Suprapubic skin (tissue), 4 donors: ENCODE data around the gene TIAM1. TPM values are rescaled to one million over a fixed set of nuclear protein-coding genes. Genes with fewer than 3 reads are reported as not detected.

Experiments used
- DNase-seq, 2 donors: peaks; one replicate each; pipeline ENCODE4 v3.0.0-alpha.2; 2019; ENCODE audit warnings: low spot score in 2 of 2
- H3K27ac ChIP-seq: fragments of 200-600 bp; sonication (generic); one replicate; pipeline ENCODE4 v1.5.1; 2019
- H3K27me3 ChIP-seq: fragments of 200-600 bp; sonication (generic); one replicate; pipeline ENCODE4 v1.5.1; 2019
- H3K36me3 ChIP-seq: fragments of 200-600 bp; sonication (generic); one replicate; pipeline ENCODE4 v1.5.1; 2019
- H3K4me1 ChIP-seq: fragments of 200-600 bp; sonication (generic); one replicate; pipeline ENCODE4 v1.5.1; 2019
- H3K4me3 ChIP-seq: fragments of 200-600 bp; sonication (generic); one replicate; pipeline ENCODE4 v1.5.1; 2019; ENCODE audit warnings: mild to moderate bottlenecking
- H3K9me3 ChIP-seq: fragments of 200-600 bp; sonication (generic); one replicate; pipeline ENCODE4 v1.5.1; 2019
- EP300 ChIP-seq: sonication (generic); formaldehyde crosslinking; IDR thresholded peaks from one replicate; pipeline ENCODE4 v1.6.1; 2017; ENCODE audit warnings: antibody characterized with exemption
- POLR2A ChIP-seq, 2 donors: fragments of 450-650 bp; IDR thresholded peaks; one replicate each; pipeline ENCODE4 v1.6.1; 2017; ENCODE audit warnings: antibody characterized with exemption in 2 of 2, mild to moderate bottlenecking in 2 of 2, moderate library complexity in 2 of 2
- POLR2AphosphoS5 ChIP-seq, 3 donors: sonication (generic); formaldehyde crosslinking; IDR thresholded peaks; one replicate each; pipeline ENCODE4 v1.6.1; 2017; ENCODE audit warnings: antibody characterized with exemption in 3 of 3
- WGBS: methylation state at CpG from one replicate; pipeline ENCODE4 v1.1.5; 2018; 5-methylcytosine and 5-hydroxymethylcytosine counted together
- total RNA-seq, 4 donors: library from RNA; depleted of rRNA; stranded (reverse); fragments of >200 nt; gene quantifications; one replicate each; pipeline ENCODE4 v1.1.0, GENCODE V29; 2016
- TF ChIP-seq, protein P1 (sequence below), 2 donors: fragments of 200-600 bp in 1 of 2; fragments of 450-650 bp in 1 of 2; sonication (generic) in 1 of 2; IDR thresholded peaks; one replicate each; pipeline ENCODE4 v1.5.1; 2016 to 2019; ENCODE audit warnings: antibody characterized with exemption in 2 of 2, mild to moderate bottlenecking in 1 of 2, moderate library complexity in 1 of 2

The TIAM1 gene
- total RNA-seq, 4 donors from 2014 or later = 71.9 to 135 (median 87.9) TPM

DNA sequence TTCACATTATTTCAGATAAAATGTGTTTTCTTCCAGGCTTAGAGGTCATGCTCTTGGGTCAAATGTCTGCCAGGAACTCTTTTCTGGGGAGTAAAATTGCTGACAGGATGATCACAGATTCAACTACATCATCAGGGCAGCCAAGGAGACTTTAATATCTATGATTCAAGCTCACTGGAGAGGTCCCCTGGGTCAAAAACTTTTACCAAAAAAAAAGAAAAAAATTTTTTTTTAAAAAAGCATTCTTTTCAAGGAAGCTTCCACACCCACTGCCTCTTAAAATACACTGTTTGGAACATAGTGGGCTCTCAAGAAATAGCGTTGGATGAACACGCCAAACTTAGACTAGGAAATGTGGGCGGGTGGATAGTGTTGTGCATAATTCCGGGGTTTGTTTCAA lies 81.3 kb downstream of the TIAM1 start:
- DNase-seq = no peak
- no peaks in the 10 kb centered on the region for H3K36me3 ChIP-seq
- no peak overlapping the region for H3K27ac ChIP-seq
- H3K4me3 ChIP-seq = no peak overlapping the region
- H3K4me1 ChIP-seq = no peaks in the 10 kb centered on the region
- no peaks in the 10 kb centered on the region for H3K9me3 ChIP-seq
- TF ChIP-seq POLR2A (IDR thresholded peaks at IDR 0.05) = no peak
- TF ChIP-seq POLR2AphosphoS5 (IDR thresholded peaks at IDR 0.05) = no peak
- no peak for TF ChIP-seq EP300
- TF ChIP-seq, protein P1, sequence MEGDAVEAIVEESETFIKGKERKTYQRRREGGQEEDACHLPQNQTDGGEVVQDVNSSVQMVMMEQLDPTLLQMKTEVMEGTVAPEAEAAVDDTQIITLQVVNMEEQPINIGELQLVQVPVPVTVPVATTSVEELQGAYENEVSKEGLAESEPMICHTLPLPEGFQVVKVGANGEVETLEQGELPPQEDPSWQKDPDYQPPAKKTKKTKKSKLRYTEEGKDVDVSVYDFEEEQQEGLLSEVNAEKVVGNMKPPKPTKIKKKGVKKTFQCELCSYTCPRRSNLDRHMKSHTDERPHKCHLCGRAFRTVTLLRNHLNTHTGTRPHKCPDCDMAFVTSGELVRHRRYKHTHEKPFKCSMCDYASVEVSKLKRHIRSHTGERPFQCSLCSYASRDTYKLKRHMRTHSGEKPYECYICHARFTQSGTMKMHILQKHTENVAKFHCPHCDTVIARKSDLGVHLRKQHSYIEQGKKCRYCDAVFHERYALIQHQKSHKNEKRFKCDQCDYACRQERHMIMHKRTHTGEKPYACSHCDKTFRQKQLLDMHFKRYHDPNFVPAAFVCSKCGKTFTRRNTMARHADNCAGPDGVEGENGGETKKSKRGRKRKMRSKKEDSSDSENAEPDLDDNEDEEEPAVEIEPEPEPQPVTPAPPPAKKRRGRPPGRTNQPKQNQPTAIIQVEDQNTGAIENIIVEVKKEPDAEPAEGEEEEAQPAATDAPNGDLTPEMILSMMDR (IDR thresholded peaks at IDR 0.05) = no peak
- WGBS = 76% methylated on average over 4 of the region's 4 CpGs
- no peaks in the 10 kb centered on the region for H3K27me3 ChIP-seq

DNA sequence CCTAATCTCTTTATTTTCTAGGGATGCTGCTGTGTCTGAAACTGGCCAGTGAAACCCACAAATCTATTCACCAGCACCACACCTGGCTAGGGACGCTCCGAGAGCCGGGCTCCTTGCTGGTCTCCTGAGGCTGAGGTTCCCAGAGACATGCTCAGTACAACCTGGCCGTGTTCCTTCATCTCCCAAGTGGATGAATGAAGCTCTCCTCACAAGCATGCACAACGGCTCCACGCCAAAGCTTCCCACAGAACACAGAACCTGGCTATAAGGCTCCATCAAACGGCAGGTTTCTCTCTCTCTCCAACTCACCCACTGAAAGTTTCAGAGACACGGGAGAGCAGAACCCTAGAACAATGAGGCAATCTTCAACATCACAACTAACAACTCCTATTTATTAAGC lies 82.3 kb downstream of the TIAM1 start:
- Histone ChIP-seq H3K36me3 (no peaks in the 10 kb centered on the region), H3K27ac (no peak overlapping the region), H3K9me3 (no peaks in the 10 kb centered on the region), H3K27me3 (no peaks in the 10 kb centered on the region), H3K4me3 (no peak overlapping the region), H3K4me1 (no peaks in the 10 kb centered on the region)
- no peak for DNase-seq
- 81% methylated on average over 4 of the region's 8 CpGs for WGBS
- TF ChIP-seq EP300 (no peak), POLR2A (IDR thresholded peaks at IDR 0.05) (no peak), POLR2AphosphoS5 (IDR thresholded peaks at IDR 0.05) (no peak)
- TF ChIP-seq, protein P1 (IDR thresholded peaks at IDR 0.05) = no peak

DNA sequence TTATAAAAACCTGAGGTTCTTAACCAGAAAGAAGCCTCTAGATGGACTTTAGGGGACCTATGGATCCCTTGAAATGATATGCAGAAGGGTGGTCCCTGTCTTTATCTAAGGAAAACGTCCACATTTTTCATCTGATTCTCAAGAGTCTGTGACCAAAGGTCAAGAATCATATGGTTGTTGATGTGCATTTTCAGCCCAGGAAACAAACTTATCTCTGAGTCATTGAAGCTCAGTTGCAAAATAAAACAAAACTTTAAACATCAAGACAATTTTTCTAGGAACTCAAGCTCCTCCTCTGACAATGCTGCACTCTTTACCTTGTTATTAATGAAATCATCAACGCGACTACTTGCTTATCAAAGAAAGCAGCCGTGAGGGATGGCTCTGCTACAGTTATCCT lies 83.3 kb downstream of the TIAM1 start:
- Histone ChIP-seq H3K27me3 (no peaks in the 10 kb centered on the region), H3K4me1 (no peaks in the 10 kb centered on the region), H3K9me3 (no peaks in the 10 kb centered on the region), H3K4me3 (no peak overlapping the region), H3K27ac (no peak overlapping the region), H3K36me3 (no peaks in the 10 kb centered on the region)
- no peak for TF ChIP-seq POLR2A (IDR thresholded peaks at IDR 0.05)
- TF ChIP-seq EP300 = no peak
- TF ChIP-seq, protein P1 (IDR thresholded peaks at IDR 0.05) = no peak
- no peak for TF ChIP-seq POLR2AphosphoS5 (IDR thresholded peaks at IDR 0.05)
- DNase-seq = no peak
- WGBS = 56% methylated on average over 4 of the region's 4 CpGs

DNA sequence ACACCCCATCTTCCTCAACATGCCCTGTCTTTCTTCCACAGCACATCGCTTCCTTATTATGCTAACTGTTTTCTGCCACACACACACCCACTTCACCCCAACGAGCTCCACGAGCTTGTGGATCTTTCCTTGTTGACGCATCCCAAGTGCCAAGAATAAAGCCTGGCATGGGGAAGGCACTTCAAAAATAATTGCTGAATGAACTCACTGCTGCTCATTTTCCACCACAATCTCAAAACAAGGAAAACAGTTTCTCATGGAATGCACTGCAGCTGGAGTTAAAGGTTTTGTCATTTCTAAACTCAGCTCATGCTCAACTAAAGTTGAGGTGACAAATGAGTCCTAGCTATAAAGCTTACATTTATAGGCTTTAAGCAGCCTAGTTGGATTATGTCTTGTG lies 86.0 kb downstream of the TIAM1 start:
- Histone ChIP-seq H3K27me3 (no peaks in the 10 kb centered on the region), H3K4me1 (no peaks in the 10 kb centered on the region), H3K27ac (no peak overlapping the region), H3K9me3 (no peaks in the 10 kb centered on the region), H3K36me3 (no peaks in the 10 kb centered on the region), H3K4me3 (no peak overlapping the region)
- TF ChIP-seq, protein P1 (IDR thresholded peaks at IDR 0.05) = no peak
- TF ChIP-seq POLR2AphosphoS5 (IDR thresholded peaks at IDR 0.05) = no peak
- TF ChIP-seq EP300 = no peak
- TF ChIP-seq POLR2A (IDR thresholded peaks at IDR 0.05) = no peak
- 67% methylated on average over 4 of the region's 4 CpGs for whole genome bisulfite sequencing
- DNase-seq = no peak

DNA sequence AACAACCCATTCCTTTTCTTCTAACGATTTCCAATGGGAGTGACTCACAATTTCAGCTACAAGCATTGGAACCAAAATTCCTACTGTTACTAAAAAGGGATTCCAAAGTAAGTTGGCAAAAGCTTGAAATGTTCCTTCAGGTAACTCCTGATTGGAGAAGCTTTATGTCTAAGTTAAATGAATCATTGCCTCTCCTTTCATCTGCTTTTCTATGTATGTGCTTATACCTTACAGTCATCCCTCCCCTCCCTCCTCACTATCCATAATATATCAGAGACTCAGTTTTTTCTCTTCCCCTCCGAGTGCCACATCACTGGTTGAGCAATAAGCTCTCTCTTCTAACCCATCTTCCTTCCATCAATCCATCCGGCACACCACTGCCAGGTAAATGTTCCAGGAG lies 86.8 kb downstream of the TIAM1 start:
- H3K27me3 ChIP-seq = no peaks in the 10 kb centered on the region
- no peak overlapping the region for H3K27ac ChIP-seq
- no peak for DNase-seq
- no peaks in the 10 kb centered on the region for H3K4me1 ChIP-seq
- TF ChIP-seq POLR2AphosphoS5 (IDR thresholded peaks at IDR 0.05) = no peak
- TF ChIP-seq, protein P1 (IDR thresholded peaks at IDR 0.05) = no peak
- TF ChIP-seq EP300 = no peak
- no peak for TF ChIP-seq POLR2A (IDR thresholded peaks at IDR 0.05)
- no peak overlapping the region for H3K4me3 ChIP-seq
- H3K36me3 ChIP-seq = no peaks in the 10 kb centered on the region
- H3K9me3 ChIP-seq = no peaks in the 10 kb centered on the region
- 69% methylated on average over 3 of the region's 3 CpGs for WGBS
